ENCODE data around the gene ARNT2.

DNA sequence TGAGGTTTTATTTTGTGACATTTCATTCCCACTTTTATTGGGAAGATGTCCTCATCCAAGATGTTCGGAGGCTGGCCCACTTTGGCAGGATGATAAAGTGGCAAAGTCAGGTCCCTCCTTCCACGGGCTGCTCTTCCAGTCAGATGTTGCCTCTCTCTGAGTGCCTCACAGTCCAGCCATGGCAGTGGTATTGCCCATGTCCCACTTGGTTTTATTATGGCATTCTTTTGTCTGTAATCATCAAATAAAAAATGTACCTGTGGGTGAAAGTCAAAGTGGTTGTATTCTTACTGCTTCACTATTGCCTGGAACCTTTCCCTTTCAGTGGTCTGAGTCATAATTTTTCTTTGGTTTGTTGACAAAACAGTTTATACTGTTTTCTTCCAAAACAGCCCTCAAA, 20.2 kb downstream of the ARNT2 start:
- TF ChIP-seq, protein P1, sequence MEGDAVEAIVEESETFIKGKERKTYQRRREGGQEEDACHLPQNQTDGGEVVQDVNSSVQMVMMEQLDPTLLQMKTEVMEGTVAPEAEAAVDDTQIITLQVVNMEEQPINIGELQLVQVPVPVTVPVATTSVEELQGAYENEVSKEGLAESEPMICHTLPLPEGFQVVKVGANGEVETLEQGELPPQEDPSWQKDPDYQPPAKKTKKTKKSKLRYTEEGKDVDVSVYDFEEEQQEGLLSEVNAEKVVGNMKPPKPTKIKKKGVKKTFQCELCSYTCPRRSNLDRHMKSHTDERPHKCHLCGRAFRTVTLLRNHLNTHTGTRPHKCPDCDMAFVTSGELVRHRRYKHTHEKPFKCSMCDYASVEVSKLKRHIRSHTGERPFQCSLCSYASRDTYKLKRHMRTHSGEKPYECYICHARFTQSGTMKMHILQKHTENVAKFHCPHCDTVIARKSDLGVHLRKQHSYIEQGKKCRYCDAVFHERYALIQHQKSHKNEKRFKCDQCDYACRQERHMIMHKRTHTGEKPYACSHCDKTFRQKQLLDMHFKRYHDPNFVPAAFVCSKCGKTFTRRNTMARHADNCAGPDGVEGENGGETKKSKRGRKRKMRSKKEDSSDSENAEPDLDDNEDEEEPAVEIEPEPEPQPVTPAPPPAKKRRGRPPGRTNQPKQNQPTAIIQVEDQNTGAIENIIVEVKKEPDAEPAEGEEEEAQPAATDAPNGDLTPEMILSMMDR (IDR thresholded peaks at IDR 0.05): no peak
- no peak for TF ChIP-seq POLR2AphosphoS5 (IDR thresholded peaks at IDR 0.05; ENCODE audit: insufficient read depth in 1 of 2, low read depth in 1 of 2)

Measured in vagina (tissue), 2 donors.